HCT116 (cell line): ENCODE measurements around the gene CHI3L2. TPM values are rescaled to one million over a fixed set of nuclear protein-coding genes. Genes with fewer than 3 reads are reported as not detected.
A peak's percentile ranks its signal among the peaks of the same experiment; 100 is the strongest.

Experiments used
- ATAC-seq: fragments of 200-7000 bp; cut with Tn5 transposase; 2 replicates; pipeline ENCODE4 v1.9.1; 2020; ENCODE audit warnings: mild to moderate bottlenecking, moderate library complexity
- BruUV-seq: library from RNA; stranded (reverse); fragments of 400-500 nt; replicated peaks from 2 replicates; lab custom pipeline; 2021; lab: Mats Ljungman, UMichigan
- CTCF ChIA-PET: fragments of 300-600 bp; sonication (Branson Sonifier 250); formaldehyde crosslinking; loops from one replicate; lab custom pipeline; 2021; ENCODE audit warnings: antibody characterized with exemption; lab: Charles Lee
- POLR2A ChIA-PET: fragments of 300-600, 350-600 bp; sonication (Branson Sonifier 250); formaldehyde crosslinking; loops from one replicate; lab custom pipeline; 2021; ENCODE audit warnings: antibody characterized with exemption; lab: Charles Lee
- RAD21 ChIA-PET, 2 experiments: fragments of 300-600 bp; sonication (Branson Sonifier 250); formaldehyde crosslinking; loops; one replicate each; lab custom pipeline; 2023; ENCODE audit warnings: low total read pairs in 2 of 2; ENCODE audit not compliant: uncharacterized antibody in 2 of 2, unreplicated experiment in 2 of 2, low non-redundant PET in 1 of 2; lab: Charles Lee
- DNase-seq: peaks from one replicate; pipeline ENCODE4 v3.0.0-alpha.2; 2010; ENCODE audit warnings: low read depth, low spot score
- H2AFZ ChIP-seq: fragments of 200-600 bp; shearing (Covaris generic), sonication (generic); 2 replicates; pipeline ENCODE4 v1.6.1; 2017; ENCODE audit warnings: low read depth, mixed run types, mixed read lengths, antibody characterized with exemption, low read length; ENCODE audit not compliant: poor library complexity, severe bottlenecking
- H3K27ac ChIP-seq: 2 replicates; pipeline ENCODE4 v1.5.1; 2012; ENCODE audit warnings: low read depth, low read length
- H3K27me3 ChIP-seq: fragments of 200-600 bp; sonication (generic); 2 replicates; pipeline ENCODE4 v1.6.1; 2016; ENCODE audit warnings: mixed run types, low read length, mixed read lengths; ENCODE audit not compliant: insufficient read depth
- H3K36me3 ChIP-seq, 2 experiments: fragments of 200-500 bp in 1 of 2; fragments of 200-600 bp in 1 of 2; sonication (Bioruptor generic) in 1 of 2; sonication (generic) in 1 of 2; 2 replicates each; pipeline versions ENCODE4 v1.5.1 to v1.6.1; 2014 to 2016; ENCODE audit warnings: low read length in 2 of 2, inconsistent platforms in 1 of 2, mixed read lengths in 1 of 2, mixed run types in 1 of 2; ENCODE audit not compliant: insufficient read depth in 2 of 2, control insufficient read depth in 1 of 2
- H3K4me1 ChIP-seq, 2 experiments: fragments of 200-600 bp in 1 of 2; sonication (generic) in 1 of 2; 2 replicates each; pipeline versions ENCODE4 v1.5.1 to v1.6.1; 2012 to 2017; ENCODE audit warnings: low read length in 2 of 2, inconsistent platforms in 1 of 2, mild to moderate bottlenecking in 1 of 2, mixed read lengths in 1 of 2, mixed run types in 1 of 2, moderate library complexity in 1 of 2; ENCODE audit not compliant: insufficient read depth in 2 of 2, control insufficient read depth in 1 of 2
- H3K4me2 ChIP-seq: fragments of 200-600 bp; sonication (generic); 2 replicates; pipeline ENCODE4 v1.6.1; 2017; ENCODE audit warnings: mixed run types, low read length, mixed read lengths
- H3K4me3 ChIP-seq, 2 experiments: fragments of 200-600 bp in 1 of 2; sonication (generic) in 1 of 2; replicated peaks in 1 of 2; 2 replicates each; pipeline ENCODE4 v1.5.1; 2011 to 2016; ENCODE audit warnings: low read length in 2 of 2, control low read depth in 1 of 2, low read depth in 1 of 2, mild to moderate bottlenecking in 1 of 2, mixed read lengths in 1 of 2, mixed run types in 1 of 2
- H3K79me2 ChIP-seq: fragments of 200-600 bp; sonication (generic); 2 replicates; pipeline ENCODE4 v1.6.1; 2017; ENCODE audit warnings: mild to moderate bottlenecking, mixed run types, low read length, moderate library complexity, mixed read lengths; ENCODE audit not compliant: insufficient read depth
- H3K9ac ChIP-seq: fragments of 200-600 bp; sonication (generic); 2 replicates; pipeline ENCODE4 v1.6.1; 2016; ENCODE audit warnings: low read length, mixed read lengths
- H3K9me2 ChIP-seq: fragments of 200-600 bp; sonication (generic), shearing (Covaris generic); 2 replicates; pipeline ENCODE4 v1.6.1; 2017; ENCODE audit warnings: mixed run types, mild to moderate bottlenecking, moderate library complexity; ENCODE audit not compliant: insufficient read depth
- H3K9me3 ChIP-seq, 2 experiments: fragments of 200-500 bp in 1 of 2; fragments of 200-600 bp in 1 of 2; sonication (Bioruptor generic) in 1 of 2; sonication (generic) in 1 of 2; 2 replicates each; pipeline ENCODE4 v1.6.1; 2014 to 2017; ENCODE audit warnings: low read length in 2 of 2, mixed read lengths in 2 of 2, inconsistent platforms in 1 of 2, low read depth in 1 of 2, mild to moderate bottlenecking in 1 of 2, mixed run types in 1 of 2, moderate library complexity in 1 of 2; ENCODE audit not compliant: control insufficient read depth in 1 of 2, insufficient read depth in 1 of 2
- H4K20me1 ChIP-seq: fragments of 200-600 bp; sonication (generic), shearing (Covaris generic); 2 replicates; pipeline ENCODE4 v1.6.1; 2017; ENCODE audit warnings: mixed run types, mild to moderate bottlenecking, moderate library complexity; ENCODE audit not compliant: insufficient read depth
- CBX3 ChIP-seq: IDR thresholded peaks from 2 replicates; pipeline ENCODE4 v1.6.1; 2012; ENCODE audit warnings: low read depth
- EZH2 ChIP-seq: fragments of 200-600 bp; sonication (generic); IDR thresholded peaks from 2 replicates; pipeline ENCODE4 v1.6.1; 2017; ENCODE audit warnings: antibody characterized with exemption, mixed run types
- FOSL1 ChIP-seq: IDR thresholded peaks from 2 replicates; pipeline ENCODE4 v1.6.1; 2012; ENCODE audit warnings: low read depth
- JUND ChIP-seq: IDR thresholded peaks from 2 replicates; pipeline ENCODE4 v1.6.1; 2012
- POLR2A ChIP-seq: IDR thresholded peaks from 2 replicates; pipeline ENCODE4 v1.7.0; 2011; ENCODE audit warnings: borderline replicate concordance; ENCODE audit not compliant: insufficient read depth, insufficient read length; ENCODE audit errors: extremely low read depth
- POLR2AphosphoS5 ChIP-seq: IDR thresholded peaks from 2 replicates; pipeline ENCODE4 v1.6.1; 2011; ENCODE audit warnings: mild to moderate bottlenecking, low read depth, low read length, moderate library complexity
- RAD21 ChIP-seq: IDR thresholded peaks from 2 replicates; pipeline ENCODE4 v1.6.1; 2012; ENCODE audit warnings: low read depth, mild to moderate bottlenecking
- SIN3A ChIP-seq: IDR thresholded peaks from 2 replicates; pipeline ENCODE4 v1.6.1; 2012; ENCODE audit warnings: low read depth
- SRF ChIP-seq: IDR thresholded peaks from 2 replicates; pipeline ENCODE4 v1.6.1; 2012; ENCODE audit warnings: low read depth
- TCF7L2 ChIP-seq: IDR thresholded peaks from 2 replicates; pipeline ENCODE4 v1.7.0; 2011; ENCODE audit warnings: borderline replicate concordance, inconsistent platforms; ENCODE audit not compliant: insufficient read depth, insufficient read length; ENCODE audit errors: extremely low read depth
- YY1 ChIP-seq: IDR thresholded peaks from 2 replicates; pipeline ENCODE4 v1.6.1; 2011; ENCODE audit warnings: low read length, low read depth, moderate library complexity, mild to moderate bottlenecking; ENCODE audit not compliant: insufficient replicate concordance; ENCODE audit errors: extremely low read depth
- ZFX ChIP-seq: fragments of 450-650 bp; IDR thresholded peaks from 2 replicates; pipeline ENCODE4 v1.6.1; 2017
- ZNF274 ChIP-seq: fragments of 200-500 bp; sonication (Bioruptor generic); IDR thresholded peaks from 2 replicates; pipeline ENCODE4 v1.6.1; 2014; ENCODE audit warnings: mild to moderate bottlenecking, low read depth, low read length, inconsistent platforms
- intact Hi-C: fragments of 100-400 bp; cut with micrococcal nuclease; formaldehyde crosslinking; loops from 2 replicates; pipeline ENCODE4 v1.10.0; 2022
- total RNA-seq: library from RNA; stranded (reverse); gene quantifications from one replicate; pipeline ENCODE4 v1.2.1, GENCODE V29; 2021; ENCODE audit not compliant: unreplicated experiment
- TF ChIP-seq, protein P1 (sequence below), 3 experiments: fragments of 200-600 bp in 1 of 3; sonication (generic) in 1 of 3; IDR thresholded peaks in 2 of 3; conservative IDR thresholded peaks in 1 of 3; 2 replicates each; pipeline ENCODE4 v1.5.1; 2012 to 2017; ENCODE audit warnings: low read depth in 2 of 3, low read length in 2 of 3, antibody characterized with exemption in 1 of 3, borderline replicate concordance in 1 of 3, control low read depth in 1 of 3, mild to moderate bottlenecking in 1 of 3, mixed read lengths in 1 of 3, mixed run types in 1 of 3, moderate library complexity in 1 of 3; ENCODE audit not compliant: insufficient read depth in 1 of 3
- TF ChIP-seq, protein P2 (sequence below): IDR thresholded peaks from 2 replicates; pipeline ENCODE4 v1.6.1; 2012
- TF ChIP-seq, protein P3 (sequence below): IDR thresholded peaks from 2 replicates; pipeline ENCODE4 v1.6.1; 2012

The CHI3L2 gene
- total RNA-seq, 1 experiment from 2014 or later, result not detected

DNA sequence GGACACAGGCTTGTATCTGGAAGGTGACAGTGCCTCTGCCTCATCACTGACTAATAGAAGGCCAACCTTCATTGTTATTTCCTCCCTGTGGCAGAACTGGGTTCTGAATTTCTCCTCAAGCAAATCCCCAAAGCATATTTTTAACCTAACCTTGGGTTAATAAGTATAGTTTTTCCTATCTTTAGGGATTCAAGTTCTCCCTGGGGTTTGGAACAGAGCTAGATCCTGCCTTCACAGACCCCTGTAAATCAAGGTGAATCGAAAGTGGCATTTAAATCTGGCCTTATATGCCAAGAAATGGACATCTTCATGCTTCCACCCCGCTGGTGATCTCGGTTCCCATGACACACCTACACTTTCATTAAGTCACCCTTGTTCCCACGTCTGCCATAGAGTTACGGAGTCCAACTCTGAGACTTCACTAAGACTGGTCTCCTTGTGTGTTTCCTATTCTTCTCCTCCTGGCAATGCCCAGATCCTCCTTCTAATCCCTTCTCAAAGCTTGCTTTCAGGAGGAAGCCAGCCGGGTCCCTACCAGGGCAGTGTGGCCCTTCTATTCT, 4.3 kb upstream of the CHI3L2 start:
- H3K9ac ChIP-seq, result no peak overlapping the region
- no peak overlapping the region for H3K4me2 ChIP-seq
- ATAC-seq (peak; percentile 24; the same call in 1 of the 2 replicates), DNase-seq (no peak)
- POLR2A ChIA-PET, result no interaction called here
- CTCF ChIA-PET, result interaction anchor here (0.9 to 4.4 kb wide), 6 partner anchors 35 to 546 kb away, joined by 3 to 36 read pairs (median 5); no protein-coding TSS in a partner anchor
- no peaks in the 10 kb centered on the region for H3K27me3 ChIP-seq
- H3K36me3 ChIP-seq, result no peaks in the 10 kb centered on the region
- no peaks in the 10 kb centered on the region for H4K20me1 ChIP-seq
- no peak overlapping the region for H3K27ac ChIP-seq
- H2AFZ ChIP-seq, result peak overlapping the region; percentile 60
- no peak overlapping the region for H3K4me3 ChIP-seq
- RAD21 ChIA-PET, result interaction anchor here (1.1 to 1.3 kb wide), 5 partner anchors 19 to 177 kb away, joined by 3 to 11 read pairs (median 8); no protein-coding TSS in a partner anchor
- H3K4me1 ChIP-seq, result peaks cover 7 to 11% of the 10 kb centered on the region in 2 experiments
- H3K9me2 ChIP-seq, result 0 out of 2 replicates have a peak, but pooled peaks cover 3% of the 10 kb centered on the region
- TF ChIP-seq, protein P1, sequence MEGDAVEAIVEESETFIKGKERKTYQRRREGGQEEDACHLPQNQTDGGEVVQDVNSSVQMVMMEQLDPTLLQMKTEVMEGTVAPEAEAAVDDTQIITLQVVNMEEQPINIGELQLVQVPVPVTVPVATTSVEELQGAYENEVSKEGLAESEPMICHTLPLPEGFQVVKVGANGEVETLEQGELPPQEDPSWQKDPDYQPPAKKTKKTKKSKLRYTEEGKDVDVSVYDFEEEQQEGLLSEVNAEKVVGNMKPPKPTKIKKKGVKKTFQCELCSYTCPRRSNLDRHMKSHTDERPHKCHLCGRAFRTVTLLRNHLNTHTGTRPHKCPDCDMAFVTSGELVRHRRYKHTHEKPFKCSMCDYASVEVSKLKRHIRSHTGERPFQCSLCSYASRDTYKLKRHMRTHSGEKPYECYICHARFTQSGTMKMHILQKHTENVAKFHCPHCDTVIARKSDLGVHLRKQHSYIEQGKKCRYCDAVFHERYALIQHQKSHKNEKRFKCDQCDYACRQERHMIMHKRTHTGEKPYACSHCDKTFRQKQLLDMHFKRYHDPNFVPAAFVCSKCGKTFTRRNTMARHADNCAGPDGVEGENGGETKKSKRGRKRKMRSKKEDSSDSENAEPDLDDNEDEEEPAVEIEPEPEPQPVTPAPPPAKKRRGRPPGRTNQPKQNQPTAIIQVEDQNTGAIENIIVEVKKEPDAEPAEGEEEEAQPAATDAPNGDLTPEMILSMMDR (IDR thresholded peaks at IDR 0.05 in 2 of 3, conservative IDR thresholded peaks at IDR 0.05 in 1 of 3; ENCODE audit: borderline replicate concordance in 1 of 3, insufficient read depth in 1 of 3, low read depth in 2 of 3, low read length in 2 of 3), result no peak; a peak in 1 of 6 replicates
- TF ChIP-seq, protein P2, sequence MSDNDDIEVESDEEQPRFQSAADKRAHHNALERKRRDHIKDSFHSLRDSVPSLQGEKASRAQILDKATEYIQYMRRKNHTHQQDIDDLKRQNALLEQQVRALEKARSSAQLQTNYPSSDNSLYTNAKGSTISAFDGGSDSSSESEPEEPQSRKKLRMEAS, result no peak
- no peak for TF ChIP-seq FOSL1
- TF ChIP-seq ZNF274, result no peak
- no peak for TF ChIP-seq SIN3A
- TF ChIP-seq TCF7L2, result no peak
- TF ChIP-seq ZFX, result no peak
- TF ChIP-seq, protein P3, sequence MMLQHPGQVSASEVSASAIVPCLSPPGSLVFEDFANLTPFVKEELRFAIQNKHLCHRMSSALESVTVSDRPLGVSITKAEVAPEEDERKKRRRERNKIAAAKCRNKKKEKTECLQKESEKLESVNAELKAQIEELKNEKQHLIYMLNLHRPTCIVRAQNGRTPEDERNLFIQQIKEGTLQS, result no peak
- TF ChIP-seq POLR2A, result no peak
- no peak for TF ChIP-seq CBX3
- TF ChIP-seq YY1, result no peak
- no peak for TF ChIP-seq RAD21
- no peak for TF ChIP-seq JUND
- TF ChIP-seq SRF, result no peak
- TF ChIP-seq POLR2AphosphoS5, result no peak
- TF ChIP-seq EZH2, result no peak
- no TSS peak for BruUV-seq
- H3K79me2 ChIP-seq, result no peaks in the 10 kb centered on the region
- no peaks in the 10 kb centered on the region for H3K9me3 ChIP-seq
- intact Hi-C loops, result loop anchor here (1.0 to 10.0 kb wide), 6 partner anchors 111 to 542 kb away; no protein-coding TSS in a partner anchor
